HG03432 (cell line): ENCODE data around the gene MLC1.

Source experiments
- ATAC-seq: cut with Tn5 transposase; IDR thresholded peaks from one replicate; pipeline ENCODE4 v1.9.1; 2021; ENCODE audit warnings: mild to moderate bottlenecking, moderate library complexity; ENCODE audit not compliant: unreplicated experiment

MLC1 gene

DNA sequence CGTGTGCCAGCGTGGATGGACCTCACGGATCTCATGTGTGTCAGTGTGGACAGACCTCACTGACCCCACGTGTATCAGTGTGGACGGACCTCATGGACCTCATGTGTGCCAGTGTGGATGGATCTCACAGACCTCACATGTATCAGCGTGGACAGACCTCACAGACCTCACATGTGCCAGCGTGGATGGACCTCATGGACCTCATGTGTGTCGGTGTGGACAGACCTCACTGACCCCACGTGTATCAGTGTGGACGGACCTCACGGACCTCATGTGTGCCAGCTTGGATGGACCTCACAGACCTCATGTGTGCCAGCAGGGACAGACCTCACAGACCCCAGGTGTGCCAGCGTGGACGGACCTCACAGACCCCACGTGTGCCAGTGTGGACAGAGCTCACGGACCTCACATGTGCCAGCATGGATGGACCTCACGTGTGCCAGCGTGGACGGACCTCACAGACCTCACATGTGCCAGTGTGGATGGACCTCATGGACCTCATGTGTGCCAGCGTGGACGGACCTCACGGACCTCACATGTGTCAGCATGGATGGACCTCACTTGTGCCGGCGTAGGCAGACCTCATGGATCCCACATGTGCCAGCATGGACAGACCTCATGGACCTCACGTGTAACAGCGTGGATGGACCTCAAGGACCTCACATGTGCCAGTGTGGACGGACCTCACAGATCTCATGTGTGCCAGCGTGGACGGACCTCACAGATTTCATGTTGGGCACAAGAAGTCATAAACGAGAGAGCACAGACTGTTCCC, 45.4 kb downstream of the MLC1 start:
- ATAC-seq: no peak

DNA sequence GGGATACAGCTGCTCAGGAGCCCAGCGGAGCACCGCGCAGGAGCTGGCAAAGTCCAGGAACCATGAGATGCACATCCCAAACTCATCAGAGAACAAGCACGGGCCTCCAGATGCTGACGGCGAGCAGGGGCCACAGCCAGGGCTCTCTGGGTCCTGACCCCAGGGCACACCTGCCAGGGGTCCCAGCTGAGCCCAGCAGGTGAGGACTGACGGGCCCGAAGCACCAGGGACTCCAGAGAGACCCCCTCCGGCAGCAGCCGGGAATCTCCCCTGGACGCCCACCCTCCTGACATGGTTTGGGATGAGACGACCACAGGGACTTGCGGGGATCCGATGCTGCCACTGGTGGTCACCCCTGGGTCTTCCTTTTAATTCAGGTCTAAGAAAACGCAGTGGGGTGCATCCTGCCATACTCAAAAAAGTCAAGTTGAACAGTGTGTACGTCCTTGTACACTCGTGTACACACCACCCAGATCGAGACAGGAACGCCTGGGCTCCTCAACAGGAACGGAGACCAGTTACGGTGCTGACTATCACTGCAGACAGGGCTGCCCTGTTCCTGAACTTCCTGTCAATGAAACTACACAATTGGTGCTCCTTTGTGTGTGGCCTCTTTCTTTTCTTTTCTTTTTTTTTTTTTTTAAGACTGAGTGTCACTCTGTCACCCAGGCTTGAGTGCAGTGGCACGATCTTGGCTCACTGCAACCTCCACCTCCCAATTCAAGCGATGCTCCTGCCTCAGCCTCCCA, 49.1 kb downstream of the MLC1 start:
- no peak for ATAC-seq

DNA sequence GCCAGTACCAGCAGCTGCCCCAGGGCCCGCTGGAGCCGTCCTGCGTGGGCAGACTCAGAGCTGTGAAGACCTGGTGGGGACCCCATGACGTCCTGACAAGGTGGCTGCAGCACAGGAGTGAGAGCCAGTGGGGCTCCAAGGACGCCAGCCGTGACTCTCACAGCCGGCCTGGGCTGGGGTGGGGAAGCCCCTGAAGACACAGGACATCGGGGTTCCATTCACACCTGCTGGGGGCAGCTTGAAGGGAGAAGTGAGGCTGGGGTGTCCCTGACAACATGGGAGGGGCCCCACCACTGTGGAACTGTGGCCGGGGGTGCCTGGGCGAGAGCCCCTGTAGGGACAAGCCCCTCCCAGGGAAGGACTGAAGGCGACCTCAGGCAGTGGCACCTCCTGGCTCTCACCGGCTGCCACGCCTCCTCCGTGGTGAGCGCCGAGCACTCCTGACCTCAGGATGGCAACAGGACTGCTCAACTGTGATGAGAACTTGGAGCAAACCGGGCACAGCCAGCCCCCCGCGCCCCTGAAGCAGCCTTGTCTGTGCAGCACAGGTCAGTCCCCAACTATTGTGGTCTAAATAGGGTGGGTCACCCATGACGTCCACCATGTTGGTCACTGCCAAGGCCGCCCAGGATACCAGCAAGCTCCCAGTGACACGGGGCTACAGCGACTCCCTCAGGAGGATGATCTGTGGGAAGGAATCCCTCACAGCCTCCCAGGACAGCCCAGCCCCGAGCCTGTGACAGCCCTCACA, 49.9 kb downstream of the MLC1 start:
- no peak for ATAC-seq

DNA sequence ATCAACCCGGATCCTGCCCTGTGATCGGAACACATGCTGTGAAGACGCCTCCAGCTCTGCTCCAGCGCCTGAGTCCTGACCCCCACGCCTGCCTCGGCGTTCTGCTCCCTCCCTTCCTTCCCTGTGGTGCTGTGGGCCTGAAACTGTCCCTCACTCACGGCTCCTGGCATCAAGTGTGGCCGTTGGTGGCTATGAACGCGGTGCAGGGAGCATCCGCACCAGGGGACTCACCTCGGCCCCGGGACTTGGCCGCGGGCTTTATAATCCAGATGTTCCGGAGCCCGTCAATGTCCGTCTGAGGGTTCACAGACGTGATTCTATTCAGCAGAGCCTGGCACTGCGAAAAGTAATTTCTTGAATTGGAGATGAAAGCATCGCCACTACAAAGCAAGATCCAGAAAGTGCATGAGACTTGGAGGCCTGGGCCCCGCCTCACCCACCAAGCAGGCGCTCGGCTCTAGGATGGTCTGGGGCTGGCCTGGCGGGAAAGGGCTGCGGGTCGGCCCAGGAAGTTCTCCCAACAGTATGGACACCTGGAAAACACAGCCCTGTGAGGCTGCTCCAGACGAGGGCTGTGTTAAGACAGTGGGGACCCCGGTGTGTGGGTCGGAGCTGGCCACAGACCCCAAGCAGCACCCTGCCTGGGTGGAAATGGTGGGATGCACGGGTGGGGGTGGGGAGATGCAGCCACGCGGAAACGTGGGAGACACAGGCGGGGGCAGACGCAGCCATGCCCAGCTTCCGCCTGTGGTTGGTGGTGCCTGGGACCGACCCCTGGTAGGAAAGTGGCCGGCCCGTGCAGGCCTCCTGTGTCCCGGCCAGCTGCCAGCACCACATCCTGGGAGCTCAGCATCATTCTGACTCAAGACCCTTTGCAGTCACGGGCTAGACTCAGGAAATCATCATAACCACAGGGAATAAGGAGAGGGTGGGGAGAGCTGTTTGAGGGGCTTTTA, 50.8 kb downstream of the MLC1 start:
- no peak for ATAC-seq

DNA sequence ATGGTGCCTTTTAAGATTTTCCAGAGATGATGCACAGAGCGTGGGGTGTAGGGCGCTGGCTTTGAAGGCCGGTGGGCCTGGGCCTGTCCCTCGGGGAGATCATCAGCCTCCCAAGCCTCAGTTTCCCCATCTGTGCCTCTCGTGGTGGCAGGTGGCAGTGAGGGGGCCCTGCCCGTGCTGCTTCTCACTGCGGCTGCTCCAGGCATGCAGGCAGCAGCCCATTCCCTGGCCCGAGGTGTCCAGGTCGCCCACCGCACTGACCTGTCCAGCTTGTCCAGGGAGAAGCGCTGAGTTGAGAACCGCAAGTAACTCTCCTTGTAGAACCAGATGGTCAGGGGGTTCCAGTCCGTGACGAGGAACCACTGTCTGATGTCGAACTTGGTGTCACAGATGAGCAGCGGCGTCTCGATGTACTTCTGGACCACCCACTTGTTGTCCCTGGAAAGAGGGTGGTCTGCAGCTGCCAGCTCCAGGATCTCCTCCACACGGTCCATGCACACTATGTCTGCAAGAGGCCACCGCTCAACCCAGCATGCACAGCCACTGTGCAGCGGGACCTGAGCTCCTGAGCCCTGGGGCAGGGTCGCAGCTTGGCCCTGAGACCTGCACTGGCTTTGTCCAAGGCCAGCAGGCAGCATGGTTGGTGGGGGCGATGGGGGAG, 52.2 kb downstream of the MLC1 start:
- ATAC-seq: no peak

DNA sequence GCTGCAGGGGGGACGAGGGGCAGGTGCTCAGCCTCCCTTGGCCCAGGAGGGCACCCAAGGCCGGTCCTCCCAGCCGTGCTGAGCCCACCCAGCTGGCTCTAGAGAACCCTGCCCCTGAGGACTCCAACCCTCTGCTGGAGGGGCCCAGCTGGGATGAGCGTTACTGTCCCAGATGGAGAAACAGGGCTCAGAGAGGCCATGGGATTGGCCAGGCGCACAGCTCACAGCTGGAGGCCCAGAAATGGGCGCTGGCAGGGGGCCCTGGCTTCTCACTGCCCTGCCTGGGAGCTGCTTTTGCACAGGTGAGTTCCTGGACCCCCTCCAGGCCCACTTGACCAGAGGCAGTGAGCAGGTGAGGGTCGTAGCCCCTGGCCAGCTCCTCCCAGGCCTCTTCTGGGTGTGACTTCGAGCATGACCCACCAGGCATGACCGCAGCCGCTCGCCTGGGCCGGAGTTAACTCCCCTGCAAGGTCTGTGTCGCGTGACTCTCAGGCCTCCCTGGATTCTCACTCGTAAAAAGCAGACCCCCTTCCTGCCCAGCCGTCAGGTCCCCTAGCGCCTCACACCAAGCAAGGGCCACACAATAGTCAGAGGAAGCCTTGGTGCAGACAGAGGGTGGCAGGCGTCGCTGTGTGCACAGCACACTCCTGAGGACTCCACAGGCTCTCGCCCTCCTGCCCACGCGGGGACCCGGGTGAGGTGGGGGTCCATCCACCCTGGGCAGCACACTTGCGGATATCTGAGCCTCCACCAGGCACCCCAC, 52.9 kb downstream of the MLC1 start:
- no peak for ATAC-seq

DNA sequence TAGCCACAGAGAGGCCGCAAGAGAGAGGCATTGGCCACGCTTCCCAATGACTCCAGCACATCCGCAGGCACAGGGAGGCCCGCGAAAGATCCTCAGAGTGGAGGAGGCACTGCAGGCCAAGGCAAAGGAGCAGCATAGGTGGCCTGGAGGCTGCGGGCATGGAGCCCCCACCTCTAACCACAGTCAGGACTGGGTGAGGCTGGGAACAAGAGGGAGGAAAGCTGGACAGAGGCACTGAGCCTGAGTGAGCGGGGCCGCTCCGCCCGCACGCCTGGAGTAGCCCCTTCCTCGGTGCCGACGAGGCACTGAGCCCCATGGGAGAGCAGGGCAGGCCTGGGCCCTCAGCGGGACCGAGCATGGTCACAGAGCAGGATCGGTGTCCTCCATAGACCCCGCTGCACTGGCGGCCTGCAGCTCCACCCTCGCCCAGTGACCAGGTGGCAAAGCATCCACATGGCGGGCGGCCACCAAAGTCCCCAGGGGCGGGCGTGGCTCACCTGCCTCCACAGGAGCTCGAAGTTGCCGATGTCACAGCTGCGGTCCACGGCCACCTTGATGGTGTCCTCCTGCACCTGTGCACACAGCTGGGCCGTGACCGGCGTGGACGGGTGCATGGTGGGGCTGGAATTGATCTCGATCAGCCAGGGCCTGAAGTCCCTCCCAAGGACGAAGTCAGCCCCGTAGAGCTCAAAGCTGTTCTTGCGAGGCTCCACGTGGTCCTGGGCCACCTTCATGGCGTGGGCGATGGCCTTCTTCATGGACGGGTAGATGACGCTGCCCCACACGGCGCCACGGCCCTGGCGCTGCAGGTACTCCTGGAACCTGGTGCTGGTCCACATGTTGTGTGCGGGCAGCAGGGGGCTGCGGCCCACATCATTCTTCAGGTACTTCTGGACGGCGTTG, 53.8 kb downstream of the MLC1 start:
- ATAC-seq: no peak

DNA sequence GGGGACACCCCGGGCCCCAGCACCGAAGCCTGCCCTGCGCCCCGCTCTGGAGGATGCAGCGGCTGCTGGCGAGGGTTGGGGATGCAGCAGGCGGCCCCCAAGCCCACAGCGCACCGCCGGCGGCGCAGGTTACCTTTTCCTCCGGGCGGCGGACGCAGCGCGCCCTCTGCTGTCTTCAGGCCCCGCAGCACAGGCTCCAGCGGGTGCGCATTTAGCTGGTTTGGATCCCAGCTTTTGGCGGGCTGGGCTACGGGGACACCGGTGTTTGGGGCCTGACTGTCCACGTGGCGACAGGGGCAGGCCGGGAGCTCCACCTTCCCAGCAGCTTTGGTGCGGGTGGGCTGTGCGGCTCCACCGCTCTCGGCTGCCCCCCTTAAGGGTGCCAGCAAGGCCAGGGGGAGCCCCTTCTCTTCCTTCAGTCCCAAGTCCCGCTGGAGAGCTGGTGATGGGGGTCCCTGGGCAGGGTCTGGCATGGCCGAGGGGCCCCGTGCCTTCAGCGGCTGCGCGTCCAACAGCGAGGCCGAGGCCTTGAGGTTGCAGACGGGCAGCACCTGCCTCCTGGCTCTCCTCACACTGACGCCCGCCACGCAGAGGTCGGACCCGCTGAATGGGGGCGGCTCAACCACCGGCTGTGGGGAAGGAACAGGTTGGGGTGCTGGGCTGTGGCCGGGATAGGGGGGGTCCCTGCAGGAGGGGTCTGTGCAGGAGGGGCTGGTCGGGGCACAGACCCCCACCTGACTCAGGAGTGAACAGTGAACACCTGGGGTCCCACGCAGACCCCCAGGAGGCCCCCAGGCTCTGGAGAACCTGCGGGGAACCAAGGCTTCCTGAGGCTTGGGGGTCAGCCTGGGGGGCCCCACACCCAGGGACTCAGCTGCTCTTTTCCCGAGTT, 54.7 kb downstream of the MLC1 start:
- no peak for ATAC-seq

DNA sequence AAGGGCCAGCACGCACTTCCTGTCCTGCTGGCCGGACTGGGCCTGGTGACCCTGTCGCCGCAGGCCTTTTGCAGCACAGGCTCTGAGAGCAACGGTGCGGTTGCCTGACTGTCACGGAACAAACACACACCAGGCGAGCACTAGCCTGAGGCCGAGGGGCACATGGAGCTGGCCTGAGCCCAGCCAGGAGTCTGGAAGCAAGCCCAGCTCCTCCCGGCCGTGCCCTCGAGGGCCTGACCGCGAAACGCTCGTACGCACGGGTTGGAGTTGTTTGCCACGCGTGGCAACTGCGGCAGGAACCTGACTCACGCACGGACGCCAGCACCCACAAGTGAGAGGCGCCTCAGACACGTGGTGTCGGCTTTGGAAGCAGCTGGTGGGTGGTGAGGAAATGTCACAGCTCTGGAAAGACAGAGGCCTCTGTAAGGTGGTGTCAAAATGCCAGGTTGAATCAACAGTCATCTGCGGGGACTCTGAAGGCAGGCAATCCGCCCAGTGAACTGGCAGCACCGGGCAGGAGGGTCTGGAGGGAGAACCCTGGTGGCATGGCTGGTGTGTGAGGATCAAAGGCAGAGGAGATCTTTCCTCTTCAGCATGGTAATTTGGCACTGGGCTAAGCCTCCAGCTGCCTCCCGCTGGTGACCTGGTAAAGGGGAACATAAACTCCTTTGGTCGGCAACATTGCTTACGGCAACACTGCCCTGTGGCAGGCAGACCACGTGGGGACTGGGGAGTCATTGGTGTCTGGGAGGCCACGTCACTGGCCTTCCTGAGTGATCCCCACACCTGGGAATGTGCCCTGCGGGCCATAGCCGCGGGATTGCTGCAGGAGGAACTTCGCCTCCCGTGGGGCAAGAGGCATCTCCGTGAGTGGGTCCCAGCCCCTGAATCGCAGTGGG, 57.3 kb downstream of the MLC1 start:
- ATAC-seq: no peak

DNA sequence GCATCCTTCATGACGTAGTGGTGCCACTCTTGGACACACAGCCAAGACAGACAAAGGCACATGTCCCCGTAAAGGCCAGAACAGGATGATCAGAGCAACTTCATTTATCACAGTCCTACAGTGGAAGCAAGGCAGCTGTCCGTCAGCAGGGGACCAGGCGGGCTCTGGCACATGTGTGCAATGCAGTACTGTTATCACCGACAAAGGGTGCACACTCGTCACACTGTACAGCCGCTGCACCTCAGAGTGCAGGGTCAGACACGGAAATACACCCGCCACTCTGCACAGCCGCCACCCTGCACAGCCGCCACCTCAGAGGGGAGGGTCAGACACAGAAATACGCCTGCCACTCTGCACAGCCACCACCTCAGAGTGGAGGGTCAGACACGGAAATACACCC, 59.2 kb downstream of the MLC1 start:
- ATAC-seq: no peak

DNA sequence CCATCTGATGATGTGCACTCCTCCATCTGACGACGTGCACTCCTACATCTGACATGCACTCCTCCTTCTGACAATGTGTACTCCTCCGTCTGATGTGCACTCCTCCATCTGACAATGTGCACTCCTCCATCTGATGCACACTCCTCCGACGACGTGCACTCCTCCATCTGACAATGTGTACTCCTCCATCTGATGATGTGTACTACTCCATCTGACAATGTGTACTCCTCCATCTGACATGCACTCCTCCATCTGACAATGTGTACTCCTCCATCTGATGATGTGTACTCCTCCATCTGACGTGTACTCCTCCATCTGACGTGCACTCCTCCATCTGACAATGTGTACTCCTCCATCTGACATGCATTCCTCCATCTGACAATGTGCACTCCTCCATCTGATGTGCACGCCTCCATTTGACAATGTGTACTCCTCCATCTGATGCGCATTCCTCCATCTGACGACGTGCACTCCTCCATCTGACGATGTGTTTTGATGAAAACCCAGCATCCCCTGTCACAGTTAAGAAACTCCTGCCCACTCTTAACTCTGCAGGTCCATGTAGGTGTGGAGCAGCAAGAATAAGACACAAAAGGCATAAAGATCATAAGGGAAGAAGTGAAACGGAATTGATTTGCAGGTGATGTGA, 62.9 kb downstream of the MLC1 start:
- no peak for ATAC-seq

DNA sequence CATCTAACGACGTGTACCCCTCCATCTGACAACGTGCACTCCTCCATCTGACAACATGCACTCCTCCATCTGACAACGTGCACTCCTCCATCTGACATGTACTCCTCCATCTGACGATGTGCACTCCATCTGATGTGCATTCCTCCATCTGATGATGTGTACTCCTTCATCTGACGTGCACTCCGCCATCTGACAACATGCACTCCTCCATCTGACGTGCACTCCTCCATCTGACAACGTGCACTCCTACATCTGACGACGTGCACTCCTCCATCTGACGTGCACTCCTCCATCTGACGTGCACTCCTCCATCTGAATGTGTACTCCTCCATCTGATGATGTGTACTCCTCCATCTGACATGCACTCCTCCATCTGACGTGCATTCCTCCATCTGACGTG, 64.6 kb downstream of the MLC1 start:
- ATAC-seq: no peak

DNA sequence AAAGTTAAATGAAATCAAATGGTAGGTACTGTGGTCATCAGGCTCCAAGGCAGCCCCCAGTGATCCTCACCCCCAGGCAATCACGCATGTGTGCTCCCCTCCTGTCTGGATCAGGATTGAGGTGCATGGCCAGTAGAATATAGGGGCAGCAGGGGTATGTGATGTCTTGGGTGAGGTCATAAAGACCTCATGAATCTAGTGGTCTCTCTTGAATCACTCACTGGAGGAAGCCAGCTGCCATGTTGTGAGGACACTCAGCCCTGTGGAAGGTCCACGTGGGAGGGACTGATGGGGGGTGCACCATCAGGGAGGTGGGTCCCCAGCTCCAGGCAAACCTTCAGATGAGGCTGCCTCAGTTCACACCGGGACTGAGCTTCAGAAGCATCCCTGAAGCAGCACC, 65.9 kb downstream of the MLC1 start:
- no peak for ATAC-seq

DNA sequence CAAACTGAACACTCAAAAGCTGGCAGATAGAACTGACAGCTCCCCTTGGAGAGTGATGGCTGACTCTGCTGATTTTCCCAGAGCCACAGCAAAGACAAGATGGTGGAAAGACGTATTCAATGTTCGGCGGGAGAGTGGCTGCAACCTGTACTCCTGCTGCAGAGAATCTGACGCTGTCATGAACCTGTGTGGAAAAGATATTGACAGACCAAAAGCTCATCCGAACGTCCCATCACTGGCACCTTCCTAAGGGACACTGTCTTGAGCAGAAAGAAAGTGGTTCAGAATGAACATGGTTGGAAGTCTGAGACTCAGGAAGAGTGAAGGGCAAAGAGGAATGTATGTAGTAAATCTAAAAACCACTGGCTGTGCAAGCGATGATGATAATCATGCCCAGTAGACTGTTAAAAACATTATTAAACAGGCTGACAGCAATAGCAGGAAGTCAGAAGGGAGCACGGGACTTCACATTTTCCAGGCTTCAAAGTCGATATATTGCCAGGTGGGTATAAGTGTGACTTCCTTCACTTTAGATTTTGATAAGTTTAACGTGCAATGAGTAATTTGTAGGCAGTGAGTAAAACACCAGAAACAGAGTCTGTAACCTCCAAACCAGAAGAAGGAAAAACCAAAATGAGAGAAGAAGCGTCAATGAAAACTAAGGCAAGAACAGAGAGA, 66.5 kb downstream of the MLC1 start:
- ATAC-seq: no peak

DNA sequence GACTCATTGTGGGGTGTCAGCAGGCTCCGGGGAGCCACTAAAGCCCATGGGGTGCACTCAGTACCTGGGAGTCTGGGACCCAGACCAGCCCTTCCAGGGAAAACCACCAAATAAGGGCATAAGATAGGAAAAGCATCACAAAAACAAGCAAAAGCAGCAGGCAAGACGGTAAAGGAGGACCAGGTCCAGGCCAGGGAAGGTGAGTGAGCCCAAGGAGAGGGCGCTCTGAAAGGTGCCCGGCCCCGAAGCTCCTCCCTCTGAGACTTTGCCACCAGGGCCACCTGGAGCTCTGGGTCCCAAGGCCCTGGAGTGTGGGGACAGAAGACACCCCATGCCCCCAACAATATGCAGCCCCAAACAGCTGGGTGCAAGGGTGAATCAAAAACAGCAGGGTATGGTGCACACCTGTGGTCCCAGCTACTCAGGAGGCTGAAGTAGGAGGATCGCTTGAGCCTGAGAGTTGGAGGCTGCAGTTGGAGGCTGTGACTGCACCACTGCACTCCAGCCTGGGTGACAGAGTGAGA, 67.5 kb downstream of the MLC1 start:
- no peak for ATAC-seq
